ENCODE measurements around the gene SLC23A1.
A peak's percentile ranks its signal among the peaks of the same experiment; 100 is the strongest.

The SLC23A1 gene

DNA sequence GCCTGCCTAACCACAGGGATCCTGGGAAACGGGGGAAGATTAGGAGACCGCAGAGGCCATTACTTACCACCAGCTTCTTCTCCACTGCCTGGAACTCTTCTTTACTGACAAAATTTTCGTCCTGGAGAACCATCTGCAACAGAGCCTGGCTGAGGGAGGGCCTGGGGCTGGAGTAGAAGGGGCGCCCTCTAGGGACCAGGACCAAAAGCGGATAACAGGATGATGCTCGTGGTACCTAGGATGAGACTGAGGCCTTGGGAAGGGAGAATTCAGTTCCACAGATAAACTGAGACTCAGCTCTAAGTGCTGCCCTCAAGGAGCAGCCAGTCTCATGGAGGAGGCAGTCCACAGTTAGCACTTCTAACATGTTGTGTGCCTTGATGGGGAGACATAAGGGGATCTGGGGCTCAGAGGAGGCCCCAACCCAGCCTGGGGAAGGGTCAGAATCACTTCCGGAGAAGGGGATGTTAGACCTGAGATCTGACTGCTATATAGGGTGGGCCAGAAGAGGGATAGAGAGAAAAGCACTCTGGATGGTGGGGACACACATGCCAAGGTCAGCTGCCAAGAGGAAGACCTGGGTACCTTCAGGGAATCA lies 19.6 kb upstream of the SLC23A1 start:
- Histone ChIP-seq H3K27me3 (no peaks in the 10 kb centered on the region), H3K4me2 (peak overlapping the region; percentile 79 to 99 (median 91)), H3K4me3 (peak overlapping the region in 5 of 10 experiments; percentile 51 to 67 (median 61); a peak in 9 of 20 replicates), H3K4me1 (peaks cover 28 to 69% (median 47%) of the 10 kb centered on the region in 10 experiments), H3K9ac (peak overlapping the region in 9 of 11 experiments; percentile 68 to 81 (median 76); a peak in 10 of 22 replicates), H4K20me1 (no peaks in the 10 kb centered on the region; a peak in 1 of 22 replicates), H3K36me3 (peaks cover 0 to 3% (median 0%) of the 10 kb centered on the region in 11 experiments; a peak in 1 of 22 replicates), H3K27ac (peak overlapping the region in 9 of 11 experiments; percentile 62 to 85 (median 81); a peak in 12 of 22 replicates), H3K9me3 (replicated peaks in 1 of 11) (no peaks in the 10 kb centered on the region)
- TF ChIP-seq Cebpa-rat (IDR thresholded peaks at IDR 0.05), result no peak

- Histone ChIP-seq H3K27ac (no peak overlapping the region), H3K9me3 (replicated peaks in 1 of 11) (no peaks in the 10 kb centered on the region), H3K4me2 (no peak overlapping the region), H3K4me1 (peaks cover 37 to 68% (median 52%) of the 10 kb centered on the region in 10 experiments), H3K36me3 (peaks cover 0 to 7% (median 5%) of the 10 kb centered on the region in 11 experiments; a peak in 9 of 22 replicates), H3K4me3 (no peak overlapping the region), H3K27me3 (no peaks in the 10 kb centered on the region), H4K20me1 (peaks cover 0 to 8% (median 5%) of the 10 kb centered on the region in 11 experiments; a peak in 11 of 22 replicates), H3K9ac (no peak overlapping the region)
- TF ChIP-seq Cebpa-rat (IDR thresholded peaks at IDR 0.05), result no peak
Measured at GRCh38 chr5:139401546-139401945, 18.4 kb upstream of the SLC23A1 start.

DNA sequence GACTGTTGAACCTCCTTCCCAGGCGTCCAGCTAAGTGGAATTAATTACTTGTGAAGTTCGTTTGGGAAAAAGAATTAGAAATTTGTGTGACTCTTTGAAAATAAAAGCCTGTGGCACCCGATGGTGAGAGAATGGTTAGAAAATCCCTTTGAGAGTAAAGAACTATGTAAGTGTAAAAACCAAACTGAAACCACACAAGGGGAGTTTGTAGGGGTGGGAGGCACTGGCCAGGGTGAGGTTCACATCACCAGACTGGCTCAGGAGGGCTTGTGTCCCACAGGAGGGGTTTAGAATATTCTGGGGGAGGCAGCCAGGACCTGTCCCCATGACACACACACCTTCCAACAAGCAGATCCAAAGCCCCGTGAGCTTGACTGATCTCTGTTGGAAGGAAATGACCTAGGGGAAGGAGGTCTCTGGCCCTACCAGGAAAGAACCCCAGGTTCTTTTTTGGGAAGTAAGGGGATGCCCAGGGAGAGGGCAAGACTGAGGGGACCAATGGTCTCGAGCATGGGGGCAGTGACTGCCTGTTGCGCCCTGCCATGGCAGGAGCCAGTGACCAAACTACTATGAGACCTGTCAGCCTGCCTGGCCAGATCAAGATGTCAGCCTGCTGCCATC lies 16.5 kb upstream of the SLC23A1 start:
- H3K36me3 ChIP-seq, result peaks cover 0 to 27% (median 21%) of the 10 kb centered on the region in 11 experiments; a peak in 15 of 22 replicates
- H3K4me3 ChIP-seq, result no peak overlapping the region
- peak overlapping the region in 2 of 11 experiments; percentile 17 to 40; a peak in 2 of 22 replicates for H3K27ac ChIP-seq
- H4K20me1 ChIP-seq, result peaks cover 0 to 27% (median 24%) of the 10 kb centered on the region in 11 experiments; a peak in 18 of 22 replicates
- no peaks in the 10 kb centered on the region for H3K9me3 ChIP-seq (replicated peaks in 1 of 11)
- H3K4me2 ChIP-seq, result peak overlapping the region in 5 of 11 experiments; percentile 5 to 35 (median 21); a peak in 6 of 22 replicates
- H3K9ac ChIP-seq, result no peak overlapping the region; a peak in 1 of 22 replicates
- no peaks in the 10 kb centered on the region for H3K27me3 ChIP-seq
- H3K4me1 ChIP-seq, result peaks cover 52 to 70% (median 63%) of the 10 kb centered on the region in 10 experiments
- no peak for TF ChIP-seq Cebpa-rat (IDR thresholded peaks at IDR 0.05)

DNA sequence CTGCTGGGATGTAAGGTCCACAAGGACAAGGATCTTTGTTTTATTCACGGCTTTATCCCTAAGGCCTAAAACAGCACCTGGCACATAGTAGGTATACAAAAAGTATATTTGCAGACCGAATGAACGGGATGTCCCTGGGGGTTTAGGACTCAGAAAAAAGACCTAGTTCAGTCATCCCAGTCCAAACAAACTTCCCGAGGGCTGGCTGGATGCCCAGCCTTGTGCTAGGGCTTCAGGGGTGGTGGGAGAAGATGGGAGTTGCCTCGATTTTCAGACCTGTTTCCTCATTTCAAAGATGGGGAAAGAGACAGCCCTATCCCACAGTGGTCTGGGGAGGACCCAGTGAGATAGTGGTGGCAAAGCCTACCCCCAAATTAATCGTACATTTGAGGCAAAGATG lies 14.8 kb upstream of the SLC23A1 start:
- Histone ChIP-seq H3K4me2 (peak overlapping the region in 10 of 11 experiments; percentile 15 to 99 (median 93); a peak in 11 of 22 replicates), H3K9ac (no peak overlapping the region), H3K36me3 (peaks cover 0 to 28% (median 23%) of the 10 kb centered on the region in 11 experiments; a peak in 15 of 22 replicates), H4K20me1 (peaks cover 0 to 31% (median 28%) of the 10 kb centered on the region in 11 experiments; a peak in 18 of 22 replicates), H3K27me3 (no peaks in the 10 kb centered on the region), H3K27ac (0 out of 22 replicates have a peak overlapping the region, but pooled peaks of 1 of the 11 experiments have one; percentile 20), H3K4me1 (peaks cover 45 to 72% (median 58%) of the 10 kb centered on the region in 10 experiments), H3K4me3 (no peak overlapping the region), H3K9me3 (replicated peaks in 1 of 11) (no peaks in the 10 kb centered on the region)
- TF ChIP-seq Cebpa-rat (IDR thresholded peaks at IDR 0.05), result no peak

GRCh38 chr5:139396691-139397090 lies 13.6 kb upstream of the SLC23A1 start:
- Histone ChIP-seq H3K9me3 (replicated peaks in 1 of 11) (no peaks in the 10 kb centered on the region), H3K27me3 (no peaks in the 10 kb centered on the region), H3K4me2 (peak overlapping the region; percentile 90 to 99 (median 97)), H3K27ac (peak overlapping the region in 5 of 11 experiments; percentile 8 to 29 (median 19); a peak in 4 of 22 replicates), H3K4me1 (peaks cover 40 to 72% (median 52%) of the 10 kb centered on the region in 10 experiments), H4K20me1 (peaks cover 0 to 31% (median 28%) of the 10 kb centered on the region in 11 experiments; a peak in 18 of 22 replicates), H3K4me3 (peak overlapping the region in 2 of 10 experiments; percentile 5 to 79; a peak in 1 of 20 replicates), H3K36me3 (peaks cover 0 to 28% (median 23%) of the 10 kb centered on the region in 11 experiments; a peak in 15 of 22 replicates), H3K9ac (peak overlapping the region in 2 of 11 experiments; percentile 95 to 96; a peak in 1 of 22 replicates)
- TF ChIP-seq Cebpa-rat (IDR thresholded peaks at IDR 0.05), result no peak

GRCh38 chr5:139395844-139396640 lies 12.9 kb upstream of the SLC23A1 start:
- Histone ChIP-seq H3K4me2 (peak overlapping the region; percentile 90 to 99 (median 97)), H3K9ac (peak overlapping the region; percentile 6 to 98 (median 95); a peak in 17 of 22 replicates), H3K27me3 (no peaks in the 10 kb centered on the region), H3K27ac (peak overlapping the region in 7 of 11 experiments; percentile 25 to 100 (median 99); a peak in 6 of 22 replicates), H3K36me3 (peaks cover 0 to 28% (median 23%) of the 10 kb centered on the region in 11 experiments; a peak in 15 of 22 replicates), H3K9me3 (replicated peaks in 1 of 11) (no peaks in the 10 kb centered on the region), H3K4me3 (peak overlapping the region in 5 of 10 experiments; percentile 73 to 86 (median 79); a peak in 8 of 20 replicates), H3K4me1 (peaks cover 45 to 79% (median 58%) of the 10 kb centered on the region in 10 experiments), H4K20me1 (peaks cover 0 to 31% (median 28%) of the 10 kb centered on the region in 11 experiments; a peak in 18 of 22 replicates)
- no peak for TF ChIP-seq Cebpa-rat (IDR thresholded peaks at IDR 0.05)

DNA sequence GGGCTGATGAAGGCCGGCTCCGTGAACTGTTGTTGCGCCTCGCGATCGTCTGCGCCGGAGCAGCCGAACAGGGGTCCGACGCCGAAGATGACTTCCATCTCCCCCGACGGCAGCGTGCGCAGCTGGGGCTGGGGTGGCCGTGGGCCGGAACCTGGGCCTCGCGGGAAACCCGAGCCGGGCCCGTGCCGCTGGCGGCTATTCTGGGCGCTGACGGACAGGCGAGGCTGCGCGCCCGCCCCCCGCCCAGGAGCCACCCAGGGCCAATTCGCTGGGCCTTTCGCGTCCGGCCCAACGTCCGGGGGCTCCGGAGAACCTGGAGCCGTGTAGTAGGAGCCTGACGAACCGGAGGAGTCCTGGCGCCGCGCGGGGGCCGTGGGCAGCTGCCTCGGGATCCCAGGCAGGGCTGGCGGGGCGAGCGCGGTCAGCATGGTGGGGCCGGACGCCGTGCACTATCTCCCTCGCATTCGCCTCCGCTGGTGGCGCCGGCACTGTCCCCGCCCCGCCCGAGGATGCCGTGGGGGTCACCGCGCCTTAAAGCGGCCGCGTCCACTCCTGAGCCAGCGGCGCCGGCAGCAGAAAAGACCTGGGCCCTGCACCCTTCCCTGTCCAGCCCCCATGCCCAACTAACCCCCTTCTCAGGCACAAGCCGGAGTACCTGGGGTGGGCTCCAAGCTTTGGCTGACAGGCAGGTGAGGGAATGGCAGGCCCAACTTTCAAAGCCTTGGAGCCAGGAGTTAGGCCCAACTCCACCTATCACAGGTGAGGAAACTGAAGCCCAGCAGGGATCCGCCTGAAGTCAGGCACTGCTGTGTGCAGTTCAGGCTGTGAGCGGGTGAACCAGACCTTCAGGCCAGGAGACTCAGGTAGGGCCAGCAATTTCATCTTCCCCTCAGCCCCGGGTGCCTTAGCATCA lies 11.8 kb upstream of the SLC23A1 start, which contains the start of gene PROB1:
PROB1 (minus strand) TSS at position 451 of the 913 bp plus-strand sequence; CDS start at position 428, 23 bp downstream.
- H3K9ac ChIP-seq, result peak within 1 kb of the TSS; percentile 81 to 98 (median 95)
- H3K27ac ChIP-seq, result peak within 1 kb of the TSS; percentile 66 to 100 (median 99); a peak in 21 of 22 replicates

More for the DNA sequence above, 11.8 kb upstream of the SLC23A1 start, which contains the start of gene PROB1:
- no peaks in the 10 kb centered on the region for H3K27me3 ChIP-seq
- H3K9me3 ChIP-seq (replicated peaks in 1 of 11), result no peaks in the 10 kb centered on the region
- TF ChIP-seq Cebpa-rat (IDR thresholded peaks at IDR 0.05), result no peak
- peak within 1 kb of the TSS; percentile 90 to 99 (median 97) for H3K4me2 ChIP-seq
- H4K20me1 ChIP-seq, result peaks cover 0 to 31% (median 28%) of the 10 kb centered on the region in 11 experiments; a peak in 18 of 22 replicates
- peaks cover 0 to 28% (median 23%) of the 10 kb centered on the region in 11 experiments; a peak in 15 of 22 replicates for H3K36me3 ChIP-seq
- H3K4me1 ChIP-seq, result peaks cover 57 to 87% (median 69%) of the 10 kb centered on the region in 10 experiments
- H3K4me3 ChIP-seq, result peak within 1 kb of the TSS; percentile 63 to 86 (median 76)
